Hematopoietic multipotent progenitor cell (in vitro differentiated cells): ENCODE data around the gene MRM2. TPM values are rescaled to one million over a fixed set of nuclear protein-coding genes. Genes with fewer than 3 reads are reported as not detected.

ENCODE experiments used
- DNase-seq, 3 donors: peaks; one replicate each; pipeline ENCODE4 v3.0.0-alpha.2; 2011 to 2015; ENCODE audit warnings: low read depth in 2 of 3, low spot score in 2 of 3
- total RNA-seq: library from RNA; depleted of rRNA; stranded (reverse); fragments of >200 nt; gene quantifications from one replicate; pipeline ENCODE4 v1.2.3, GENCODE V29; 2012

MRM2 gene
- total RNA-seq, 1 donor: 12.7 TPM

DNA sequence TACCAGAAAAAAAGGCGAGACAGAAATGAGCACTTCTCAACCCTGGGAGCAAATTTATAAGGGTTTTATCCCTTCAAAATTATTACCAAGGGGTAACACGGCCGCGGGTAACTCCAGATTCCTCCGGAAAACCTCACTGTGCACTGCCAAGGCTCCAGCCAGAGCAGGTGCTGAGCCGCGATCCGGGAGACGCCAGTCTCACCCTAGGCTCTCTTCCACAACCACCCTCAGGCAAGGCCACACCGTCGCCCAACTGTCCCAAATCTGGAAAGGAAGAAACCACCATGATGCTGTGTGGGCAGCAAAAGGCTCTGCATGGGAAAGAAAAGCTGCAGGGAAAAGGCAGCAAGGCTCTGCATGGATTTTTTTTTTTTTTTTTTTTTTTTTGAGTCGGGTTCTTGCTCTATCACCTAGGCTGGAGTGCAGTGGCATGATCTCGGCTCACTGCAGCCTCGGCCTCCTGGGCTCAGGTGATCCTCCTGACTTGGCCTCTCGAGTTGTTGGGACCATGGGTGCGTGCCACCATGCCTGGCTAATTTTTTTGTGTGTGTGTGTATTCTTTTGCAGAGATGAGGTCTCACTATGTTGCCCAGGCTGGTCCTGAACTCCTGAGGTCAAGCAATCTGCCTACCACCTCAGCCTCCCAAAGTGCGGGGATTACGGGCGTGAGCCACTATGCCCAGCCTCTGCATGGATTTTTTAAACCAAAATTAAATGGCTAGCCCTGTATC, 48.3 kb downstream of the MRM2 start:
- no peak for DNase-seq

DNA sequence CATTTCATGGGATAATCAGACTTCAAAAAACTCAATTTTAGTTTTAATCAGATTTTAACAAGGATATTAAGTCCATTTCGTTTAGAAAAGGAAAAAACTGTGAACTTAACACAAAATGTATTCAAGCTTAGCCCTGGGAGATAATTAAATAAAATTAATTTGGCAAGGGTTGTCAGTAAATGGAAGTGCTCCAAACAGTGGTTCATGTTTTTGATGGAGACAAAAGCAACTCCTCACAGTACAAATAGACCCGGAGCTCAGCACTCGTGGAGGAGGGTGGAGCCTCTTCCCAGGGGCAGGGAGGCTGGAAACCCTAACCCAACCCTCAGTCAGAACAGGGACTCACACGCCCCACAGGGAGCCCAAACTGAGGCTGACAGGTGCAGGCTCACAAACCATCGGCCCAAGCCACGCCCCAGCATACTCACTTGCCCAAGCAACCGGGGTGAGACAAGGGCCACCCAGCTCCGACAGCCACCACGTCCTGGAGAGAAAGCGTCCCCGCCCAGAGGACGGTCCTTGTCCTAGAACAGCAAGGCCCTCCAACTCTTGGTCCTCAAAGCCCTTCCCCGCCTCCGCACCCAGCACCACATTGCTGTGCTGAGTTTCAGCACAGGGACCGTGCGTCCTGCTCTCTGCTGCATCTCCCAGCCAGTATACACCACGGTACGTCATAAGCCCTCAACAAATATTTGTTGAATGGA, 49.0 kb downstream of the MRM2 start:
- DNase-seq: no peak

GRCh38 chr7:2191016-2191415, 51.0 kb downstream of the MRM2 start:
- DNase-seq: no peak

GRCh38 chr7:2190531-2190930, 51.5 kb downstream of the MRM2 start:
- no peak for DNase-seq

GRCh38 chr7:2186166-2186565, 55.8 kb downstream of the MRM2 start:
- no peak for DNase-seq

DNA sequence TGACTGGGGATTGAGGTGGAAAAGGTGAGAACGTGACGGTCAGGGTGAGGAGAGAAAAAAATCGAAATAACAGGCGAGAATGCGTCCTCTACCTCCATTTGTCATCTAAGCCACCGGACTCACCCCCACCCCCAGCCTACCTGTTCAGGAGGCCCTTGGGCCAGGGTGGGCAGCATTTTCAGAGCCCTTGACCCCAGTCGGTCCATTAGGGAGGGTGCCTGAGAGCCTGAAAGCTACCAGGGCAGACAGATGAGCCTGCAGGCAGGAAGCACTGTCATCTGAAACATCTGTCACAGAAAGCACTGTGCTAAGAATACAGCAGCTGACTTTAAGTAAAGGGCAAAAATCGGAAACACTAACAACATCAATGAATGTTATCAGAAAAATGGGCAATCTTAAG, 56.3 kb downstream of the MRM2 start:
- no peak for DNase-seq

Other genes starting within 250 kb of the MRM2 start
- 57.9 TPM for gene MAD1L1, start 9.3 kb downstream of the MRM2 start, total RNA-seq
- gene NUDT1, start within 50 bp of the MRM2 start, total RNA-seq: 44.7 TPM
- 5.7 TPM for gene SNX8, start 72.2 kb upstream of the MRM2 start, total RNA-seq
- gene EIF3B, start 112.6 kb upstream of the MRM2 start, total RNA-seq: 117 TPM
- 29.6 TPM for gene CHST12, start 161.4 kb upstream of the MRM2 start, total RNA-seq
- not detected for gene GRIFIN, start 234.2 kb upstream of the MRM2 start, total RNA-seq